GM12875 (cell line): ENCODE data around the gene VARS2.
"Not testable (repeated sequence)": the region's sequence is repeated elsewhere in the genome, so short reads cannot be mapped to it uniquely, and the experiment has no call there.

Experiments
- H3K4me3 ChIP-seq: one replicate; pipeline ENCODE4 v1.5.1; 2011; ENCODE audit warnings: low read depth, low read length, control low read depth
- TF ChIP-seq, protein P1 (sequence below): IDR thresholded peaks from 2 replicates; pipeline ENCODE4 v1.5.1; 2011; ENCODE audit warnings: low read depth, mild to moderate bottlenecking, control low read depth, inconsistent platforms, low read length, moderate library complexity, borderline replicate concordance; ENCODE audit not compliant: insufficient read depth

VARS2 gene

DNA sequence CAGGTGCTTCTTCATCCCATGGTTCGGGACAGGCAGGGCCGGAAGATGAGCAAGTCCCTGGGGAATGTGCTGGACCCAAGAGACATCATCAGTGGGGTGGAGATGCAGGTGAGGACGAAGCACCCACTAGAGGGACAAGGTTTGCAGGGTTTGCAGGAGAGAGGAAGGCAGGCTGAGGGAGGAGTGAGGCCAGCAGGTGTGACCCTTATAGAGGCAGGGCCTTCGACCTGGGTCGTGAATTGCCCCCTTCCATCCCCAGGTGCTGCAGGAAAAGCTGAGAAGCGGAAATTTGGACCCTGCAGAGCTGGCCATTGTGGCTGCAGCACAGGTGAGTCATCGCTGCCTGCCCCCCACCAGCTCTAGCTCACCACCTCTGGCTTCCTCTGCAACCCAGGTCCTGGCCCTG is 8.4 kb downstream of the VARS2 start:
- TF ChIP-seq, protein P1, sequence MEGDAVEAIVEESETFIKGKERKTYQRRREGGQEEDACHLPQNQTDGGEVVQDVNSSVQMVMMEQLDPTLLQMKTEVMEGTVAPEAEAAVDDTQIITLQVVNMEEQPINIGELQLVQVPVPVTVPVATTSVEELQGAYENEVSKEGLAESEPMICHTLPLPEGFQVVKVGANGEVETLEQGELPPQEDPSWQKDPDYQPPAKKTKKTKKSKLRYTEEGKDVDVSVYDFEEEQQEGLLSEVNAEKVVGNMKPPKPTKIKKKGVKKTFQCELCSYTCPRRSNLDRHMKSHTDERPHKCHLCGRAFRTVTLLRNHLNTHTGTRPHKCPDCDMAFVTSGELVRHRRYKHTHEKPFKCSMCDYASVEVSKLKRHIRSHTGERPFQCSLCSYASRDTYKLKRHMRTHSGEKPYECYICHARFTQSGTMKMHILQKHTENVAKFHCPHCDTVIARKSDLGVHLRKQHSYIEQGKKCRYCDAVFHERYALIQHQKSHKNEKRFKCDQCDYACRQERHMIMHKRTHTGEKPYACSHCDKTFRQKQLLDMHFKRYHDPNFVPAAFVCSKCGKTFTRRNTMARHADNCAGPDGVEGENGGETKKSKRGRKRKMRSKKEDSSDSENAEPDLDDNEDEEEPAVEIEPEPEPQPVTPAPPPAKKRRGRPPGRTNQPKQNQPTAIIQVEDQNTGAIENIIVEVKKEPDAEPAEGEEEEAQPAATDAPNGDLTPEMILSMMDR, result no peak
- H3K4me3 ChIP-seq, result no peak overlapping the region

DNA sequence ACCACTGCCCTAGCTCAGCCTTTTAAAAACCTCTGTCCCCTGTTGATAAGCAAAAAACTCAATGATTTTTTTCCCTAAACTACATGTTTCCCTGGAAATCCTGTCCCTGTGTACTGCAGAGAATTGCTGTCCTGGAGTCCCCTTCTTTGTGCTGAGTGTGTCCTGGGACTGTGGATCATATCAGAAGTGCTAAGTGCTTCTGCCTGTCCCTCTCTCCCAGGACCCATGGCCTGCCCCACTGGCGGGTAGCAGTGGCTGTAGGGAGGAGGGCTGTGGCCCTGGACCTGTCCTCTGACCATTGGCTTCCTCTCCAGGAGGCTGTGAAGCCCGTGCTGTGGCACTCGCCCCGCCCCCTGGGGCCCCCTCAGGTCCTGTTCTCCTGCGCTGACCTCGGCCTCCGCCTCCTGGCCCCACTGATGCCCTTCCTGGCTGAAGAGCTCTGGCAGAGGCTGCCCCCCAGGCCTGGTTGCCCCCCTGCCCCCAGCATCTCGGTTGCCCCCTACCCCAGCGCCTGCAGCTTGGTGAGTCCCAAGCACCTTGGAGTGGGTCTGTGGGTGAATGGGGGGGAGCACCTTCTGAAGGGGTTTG is 10.1 kb downstream of the VARS2 start:
- H3K4me3 ChIP-seq, result not testable (repeated sequence)

DNA sequence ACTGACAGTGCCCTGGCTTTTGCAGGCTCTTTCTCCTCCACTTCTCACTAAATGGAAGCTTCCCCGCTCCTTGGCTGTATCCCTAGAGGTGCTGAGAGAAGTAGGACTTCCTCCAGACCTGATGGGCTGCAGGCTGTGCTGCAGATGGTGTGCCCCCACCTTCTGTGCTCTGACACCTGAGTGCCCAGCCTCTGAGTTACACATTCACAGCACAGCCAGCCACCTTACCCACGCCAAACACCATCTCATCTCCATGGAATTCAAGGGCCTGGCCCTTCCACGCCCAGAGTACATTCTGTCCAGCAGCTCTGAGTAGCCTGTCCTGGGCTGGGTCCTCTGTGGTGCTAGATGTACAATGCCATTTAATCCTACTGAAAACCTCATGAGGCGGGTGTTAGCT is 12.6 kb downstream of the VARS2 start:
- no peak overlapping the region for H3K4me3 ChIP-seq
- TF ChIP-seq, protein P1, result no peak

DNA sequence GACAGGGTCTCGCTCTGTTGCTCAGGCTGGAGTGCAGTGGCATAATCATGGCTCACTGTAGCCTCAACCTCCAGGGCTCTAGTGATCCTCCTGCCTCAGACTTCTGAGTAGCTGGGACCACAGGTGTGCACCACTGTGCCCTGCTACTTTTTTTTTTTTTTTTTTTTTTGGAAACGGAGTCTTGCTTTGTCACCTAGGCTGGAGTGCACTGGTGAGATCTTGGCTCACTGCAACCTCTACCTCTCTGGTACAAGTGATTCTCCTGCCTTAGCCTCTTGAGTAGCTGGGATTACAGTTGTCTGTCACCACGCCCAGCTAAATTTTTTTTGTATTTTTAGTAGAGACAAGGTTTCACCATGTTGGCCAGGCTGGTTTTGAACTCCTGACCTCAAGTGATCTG is 13.0 kb downstream of the VARS2 start:
- H3K4me3 ChIP-seq, result not testable (repeated sequence)

DNA sequence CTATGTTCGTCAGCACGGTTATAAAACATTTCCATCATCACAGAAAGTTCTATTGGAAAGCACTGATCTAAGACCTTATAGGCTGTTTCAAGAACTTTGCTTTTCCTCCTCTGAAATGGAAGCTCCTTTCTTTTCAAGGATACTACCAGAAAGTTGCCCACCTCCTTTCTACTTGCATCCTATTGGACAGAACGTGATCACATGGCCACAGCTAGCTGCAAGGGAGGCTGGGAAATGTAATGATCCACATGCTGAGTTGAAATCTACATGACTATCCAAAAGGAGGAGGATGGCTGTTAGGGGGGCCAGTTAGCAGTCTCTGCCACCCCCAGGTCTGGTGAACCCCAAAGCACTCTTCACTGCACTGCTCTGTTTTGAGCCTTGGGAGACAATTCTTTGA is 14.6 kb downstream of the VARS2 start:
- H3K4me3 ChIP-seq, result no peak overlapping the region
- TF ChIP-seq, protein P1, result no peak

DNA sequence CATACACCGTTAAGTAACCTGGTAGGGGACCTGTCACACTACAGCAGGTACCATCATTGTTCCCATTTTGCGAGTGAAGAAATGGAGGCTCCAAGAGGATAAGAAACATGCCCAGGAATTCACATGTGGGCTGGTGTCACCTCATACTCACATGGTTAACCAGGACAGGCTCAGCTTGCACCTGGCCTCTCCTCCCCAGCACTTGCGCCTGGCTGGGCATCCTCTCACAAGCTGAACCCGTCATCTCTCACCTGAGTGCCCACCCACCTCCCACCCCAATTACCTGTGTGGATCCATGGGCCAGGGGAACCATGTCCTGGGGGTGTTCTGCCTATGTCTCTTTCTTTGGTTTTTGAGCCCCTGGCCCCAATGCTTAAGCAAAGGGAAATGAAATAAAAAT is 16.5 kb downstream of the VARS2 start:
- no peak overlapping the region for H3K4me3 ChIP-seq
- TF ChIP-seq, protein P1, result no peak

DNA sequence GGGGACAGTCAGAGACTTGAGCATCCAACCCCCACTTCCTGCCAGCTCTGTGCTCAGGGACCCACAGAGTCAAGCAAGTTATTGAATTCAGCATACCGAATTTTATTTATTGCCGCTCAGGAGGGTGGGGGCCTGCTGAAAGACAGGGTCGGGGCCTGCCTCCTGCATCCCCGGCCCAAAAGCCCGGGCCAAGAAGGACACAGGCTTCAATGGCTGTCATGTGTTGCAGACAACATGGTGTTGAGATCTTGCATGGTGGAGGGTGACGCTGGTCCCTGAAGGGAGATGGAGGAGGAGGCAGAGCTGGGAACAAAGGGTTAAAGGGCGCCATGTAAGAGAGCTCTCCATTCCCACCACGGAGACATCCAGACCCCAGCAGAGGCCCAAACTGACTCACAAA is 17.2 kb downstream of the VARS2 start:
- TF ChIP-seq, protein P1, result no peak
- no peak overlapping the region for H3K4me3 ChIP-seq

DNA sequence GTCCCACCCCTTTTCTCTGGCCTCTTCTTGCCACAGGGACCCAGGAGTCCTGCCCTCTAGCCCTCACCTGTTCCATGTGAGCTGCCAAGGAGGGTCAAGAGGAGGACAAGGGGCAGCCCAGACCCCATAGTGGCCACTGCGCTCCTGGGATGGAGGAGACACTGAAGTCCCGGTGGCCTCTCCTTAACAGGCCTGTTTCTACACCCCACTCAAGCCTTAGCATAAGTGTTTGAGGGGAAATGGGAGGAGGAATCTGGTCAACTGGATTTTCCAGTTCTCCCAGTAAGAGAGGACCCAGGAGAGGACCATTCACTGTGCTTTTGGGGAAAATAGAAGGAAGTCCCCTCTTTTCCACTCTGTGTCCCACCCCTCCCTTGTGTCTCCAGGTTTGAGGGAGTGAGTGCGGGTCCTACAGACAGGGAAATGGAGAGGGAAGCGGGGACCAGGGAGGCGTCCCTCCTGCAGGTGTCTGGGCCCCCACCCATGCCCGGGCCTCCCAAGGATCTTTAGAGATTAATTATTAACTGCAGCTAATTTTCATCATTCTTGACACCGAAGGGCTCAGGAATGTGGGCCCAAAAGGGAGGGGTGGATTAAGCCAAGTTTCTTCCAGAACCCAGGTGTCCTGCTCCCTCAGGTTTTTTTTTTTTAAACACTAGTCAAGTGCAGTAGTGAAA is 18.1 kb downstream of the VARS2 start, which contains the start of gene SFTA2:
Gene SFTA2, minus strand, starts transcription at position 202 of the 677 bp plus-strand sequence. Its CDS starts 74 bp downstream, at position 128.
- no peak within 1 kb of the TSS for H3K4me3 ChIP-seq
- TF ChIP-seq, protein P1, result no peak
